GM12878 (cell line): ENCODE data around the gene SLC30A7. TPM values are rescaled to one million over a fixed set of nuclear protein-coding genes. Genes with fewer than 3 reads are reported as not detected.

ENCODE experiments used
- ATAC-seq: fragments of 200-7000 bp; cut with Tn5 transposase; 3 replicates; pipeline ENCODE4 v1.9.1; 2020; ENCODE audit warnings: mild to moderate bottlenecking, moderate library complexity
- BruUV-seq: library from RNA; stranded (reverse); fragments of 400-500 nt; replicated peaks from 2 replicates; lab custom pipeline; 2021; lab: Mats Ljungman, UMichigan
- CTCF ChIA-PET: fragments of 300-600 bp; sonication (Branson Sonifier 250); formaldehyde crosslinking; extraction: SDS; loops from one replicate; lab custom pipeline; 2021; ENCODE audit warnings: inconsistent platforms; lab: Yijun Ruan, JAX
- POLR2A ChIA-PET: fragments of 350-600 bp; formaldehyde crosslinking; extraction: SDS; loops from one replicate; lab custom pipeline; 2021; ENCODE audit warnings: inconsistent platforms; lab: Charles Lee
- RAD21 ChIA-PET: fragments of 300-600 bp; sonication (Branson Sonifier 250); formaldehyde crosslinking; loops from one replicate; lab custom pipeline; 2023; ENCODE audit warnings: antibody characterized with exemption; ENCODE audit not compliant: unreplicated experiment; lab: Charles Lee
- SMC1A ChIA-PET: fragments of 300-600 bp; sonication (Branson Sonifier 250); formaldehyde crosslinking; loops from one replicate; lab custom pipeline; 2023; ENCODE audit not compliant: unreplicated experiment, uncharacterized antibody; lab: Charles Lee
- DNase-seq: peaks from one replicate; pipeline ENCODE4 v3.0.0-alpha.2; 2011; ENCODE audit warnings: low read depth, low spot score
- FAIRE-seq: peaks from 3 replicates; lab custom pipeline; 2011; peaks lifted over from hg19 to GRCh38; lab: Jason Lieb, UNC
- H2AFZ ChIP-seq: 2 replicates; pipeline ENCODE4 v1.6.0; 2011; ENCODE audit warnings: low read depth, low read length, control low read depth; ENCODE audit not compliant: control insufficient read depth
- H3K27ac ChIP-seq: 2 replicates; pipeline ENCODE4 v1.5.1; 2011; ENCODE audit warnings: control low read depth; ENCODE audit not compliant: control insufficient read depth, insufficient read depth
- H3K27me3 ChIP-seq, 2 experiments: replicated peaks in 1 of 2; 2 replicates each; pipeline versions ENCODE4 v1.6.0 to v1.6.1; 2011; ENCODE audit warnings: low read length in 1 of 2; ENCODE audit not compliant: control insufficient read depth in 2 of 2, insufficient read depth in 2 of 2
- H3K36me3 ChIP-seq, 2 experiments: 2 replicates each; pipeline ENCODE4 v1.5.1; 2011; ENCODE audit warnings: low read length in 1 of 2; ENCODE audit not compliant: control insufficient read depth in 2 of 2, insufficient read depth in 2 of 2
- H3K4me1 ChIP-seq: 2 replicates; pipeline ENCODE4 v1.6.1; 2011; ENCODE audit warnings: mild to moderate bottlenecking, low read length, moderate library complexity, mixed read lengths; ENCODE audit not compliant: control insufficient read depth, insufficient read depth
- H3K4me2 ChIP-seq: 2 replicates; pipeline ENCODE4 v1.6.0; 2011; ENCODE audit warnings: control low read depth; ENCODE audit not compliant: control insufficient read depth, insufficient read depth
- H3K4me3 ChIP-seq: fragments of 200-600 bp; sonication (generic); 2 replicates; pipeline ENCODE4 v1.5.1; 2016
- H3K79me2 ChIP-seq: 2 replicates; pipeline ENCODE4 v1.6.0; 2011; ENCODE audit warnings: low read length; ENCODE audit not compliant: control insufficient read depth, insufficient read depth
- H3K9ac ChIP-seq: 2 replicates; pipeline ENCODE4 v1.8.0; 2011; ENCODE audit warnings: low read length, control low read depth, mixed read lengths; ENCODE audit not compliant: control insufficient read depth, insufficient read depth
- H3K9me3 ChIP-seq: replicated peaks from 3 replicates; pipeline ENCODE4 v1.5.1; 2011; ENCODE audit warnings: mild to moderate bottlenecking, low read length; ENCODE audit not compliant: control insufficient read depth, insufficient read depth
- H4K20me1 ChIP-seq: 2 replicates; pipeline ENCODE4 v1.6.0; 2011; ENCODE audit not compliant: control insufficient read depth, insufficient read depth
- CBX5 ChIP-seq: sonication (generic); IDR thresholded peaks from 2 replicates; pipeline ENCODE4 v1.6.1; 2016; ENCODE audit warnings: low read depth, moderate library complexity, mild to moderate bottlenecking, inconsistent platforms
- FOXK2 ChIP-seq: fragments of 450-650 bp; IDR thresholded peaks from 2 replicates; pipeline ENCODE4 v1.6.1; 2017; ENCODE audit warnings: mild to moderate bottlenecking, moderate library complexity
- HDAC6 ChIP-seq: fragments of 200-600 bp; sonication (generic); IDR thresholded peaks from one replicate; pipeline ENCODE4 v1.8.0; 2017; ENCODE audit warnings: antibody characterized with exemption; ENCODE audit not compliant: unreplicated experiment
- IRF4 ChIP-seq: IDR thresholded peaks from 2 replicates; pipeline ENCODE4 v1.6.1; 2011; ENCODE audit warnings: low read depth, low read length
- JUNB ChIP-seq: IDR thresholded peaks from 2 replicates; pipeline ENCODE4 v1.6.1; 2016; ENCODE audit warnings: antibody characterized with exemption, mild to moderate bottlenecking
- MAX ChIP-seq: IDR thresholded peaks from 2 replicates; pipeline ENCODE4 v1.6.1; 2012; ENCODE audit warnings: low read depth, low read length, improper control_type of control experiment
- MTA2 ChIP-seq: fragments of 450-650 bp; IDR thresholded peaks from 2 replicates; pipeline ENCODE4 v1.6.1; 2016; ENCODE audit warnings: low read depth, mild to moderate bottlenecking, moderate library complexity
- MXI1 ChIP-seq: fragments of 150-350 bp; IDR thresholded peaks from 2 replicates; pipeline ENCODE4 v1.6.1; 2011; ENCODE audit warnings: low read depth, mild to moderate bottlenecking, inconsistent platforms, low read length, improper control_type of control experiment
- NBN ChIP-seq: fragments of 450-650 bp; IDR thresholded peaks from 2 replicates; pipeline ENCODE4 v1.6.1; 2016
- PBX3 ChIP-seq: IDR thresholded peaks from 2 replicates; pipeline ENCODE4 v1.6.1; 2011; ENCODE audit warnings: mild to moderate bottlenecking, low read depth, low read length, moderate library complexity; ENCODE audit not compliant: insufficient replicate concordance
- PML ChIP-seq: IDR thresholded peaks from 2 replicates; pipeline ENCODE4 v1.6.1; 2012; ENCODE audit warnings: low read length, inconsistent platforms
- SMAD1 ChIP-seq: fragments of 450-650 bp; IDR thresholded peaks from 2 replicates; pipeline ENCODE4 v1.6.1; 2018; ENCODE audit warnings: mild to moderate bottlenecking, low read depth; ENCODE audit not compliant: partially characterized antibody
- SMC3 ChIP-seq: IDR thresholded peaks from 2 replicates; pipeline ENCODE4 v1.6.1; 2011; ENCODE audit warnings: low read length, improper control_type of control experiment, borderline replicate concordance
- SP1 ChIP-seq: IDR thresholded peaks from one replicate; pipeline ENCODE4 v1.6.1; 2011; ENCODE audit warnings: low read depth, low read length
- SUPT20H ChIP-seq: IDR thresholded peaks from 2 replicates; pipeline ENCODE4 v1.6.1; 2011; ENCODE audit warnings: low read depth, mild to moderate bottlenecking, low read length, moderate library complexity, borderline replicate concordance; ENCODE audit not compliant: control insufficient read depth
- YY1 ChIP-seq: IDR thresholded peaks from 2 replicates; pipeline ENCODE4 v1.6.1; 2011; ENCODE audit warnings: low read depth, mild to moderate bottlenecking, low read length
- ZSCAN29 ChIP-seq: fragments of 450-650 bp; IDR thresholded peaks from 2 replicates; pipeline ENCODE4 v1.6.1; 2017; ENCODE audit warnings: mild to moderate bottlenecking, moderate library complexity
- WGBS: methylation state at CpG from one replicate; pipeline ENCODE4 v1.1.6; 2016; ENCODE audit warnings: low lambda C conversion rate; ENCODE audit not compliant: insufficient replicate concordance, insufficient coverage; ENCODE audit errors: missing lambda C conversion rate; 5-methylcytosine and 5-hydroxymethylcytosine counted together
- in situ Hi-C: fragments of 300-500 bp; cut with MboI; formaldehyde crosslinking; loops from 9 replicates; pipeline ENCODE4 v1.14.3; 2018; ENCODE audit warnings: mixed read lengths
- intact Hi-C: fragments of 100-400 bp; cut with micrococcal nuclease; formaldehyde crosslinking; loops from one replicate; pipeline ENCODE4 v1.14.2; 2022; ENCODE audit not compliant: unreplicated experiment
- polyA plus RNA-seq, 11 experiments: library from polyadenylated mRNA; depleted of rRNA in 4 of 11; unstranded in 6 of 11; stranded (reverse) in 5 of 11; fragments of >200 nt; fragmentation: Nextera tagmentation in 4 of 11; fragmentation: Illumina TruSeq in 1 of 11; extraction: Ambion mirVana in 4 of 11; extraction: Trizol in 1 of 11; gene quantifications; 1 replicate in 1 of 11; 2 replicates in 10 of 11; pipeline versions ENCODE4 v1.2.1 to v1.2.3, GENCODE V29; 2011 to 2016; ENCODE audit warnings: inconsistent platforms in 2 of 11, missing spikeins in 2 of 11, low read depth in 1 of 11
- total RNA-seq, 4 experiments: library from RNA; depleted of rRNA in 3 of 4; stranded (reverse); fragments of >200 nt in 3 of 4; fragmentation: Illumina TruSeq in 1 of 4; extraction: Trizol in 1 of 4; gene quantifications; 2 replicates each; pipeline versions ENCODE4 v1.2.1 to v1.2.3, GENCODE V29; 2013 to 2021

SLC30A7 gene
- total and polyA plus RNA-seq, 10 of the 15 experiments (the other 5 are each of a cell fraction or from before 2014, with no cell fraction given) = 4.4 to 23.3 (median 16.9) TPM

- no peak for ATAC-seq
- no peak for DNase-seq
- no peak overlapping the region for H3K4me3 ChIP-seq
- no peak overlapping the region for H3K27ac ChIP-seq
- H3K9ac ChIP-seq = no peak overlapping the region
- no peaks in the 10 kb centered on the region for H3K36me3 ChIP-seq
- H3K9me3 ChIP-seq = peaks cover 2% of the 10 kb centered on the region; the same call in 2 of the 3 replicates
- no peak for FAIRE-seq
- H3K27me3 ChIP-seq = no peaks in the 10 kb centered on the region
- H3K4me2 ChIP-seq = no peak overlapping the region
- in situ Hi-C loops = no loop called here
- ChIA-PET RAD21 (no interaction called here), CTCF (interaction anchor here (0.6 kb wide), 1 partner anchor 173 kb away, joined by 3 read pairs; no protein-coding TSS in a partner anchor), SMC1A (interaction anchor here (0.9 to 1.6 kb wide), 4 partner anchors 10 to 258 kb away, joined by 3 to 7 read pairs (median 4); no protein-coding TSS in a partner anchor), POLR2A (no interaction called here)
- no TSS peak for BruUV-seq
- H4K20me1 ChIP-seq = no peaks in the 10 kb centered on the region
- peaks cover 48% of the 10 kb centered on the region for H3K79me2 ChIP-seq
- H2AFZ ChIP-seq = no peak overlapping the region
- WGBS = 99% methylated on average over 4 of the region's 4 CpGs
- intact Hi-C loops = no loop called here
- H3K4me1 ChIP-seq = peaks cover 18% of the 10 kb centered on the region
- TF ChIP-seq SMC3 = no peak
- TF ChIP-seq JUNB = no peak
- TF ChIP-seq MTA2 = no peak
- TF ChIP-seq ZSCAN29 = no peak
- no peak for TF ChIP-seq PML
- TF ChIP-seq FOXK2 = no peak
- TF ChIP-seq NBN = no peak
- TF ChIP-seq MXI1 = no peak
- TF ChIP-seq CBX5 = no peak
- TF ChIP-seq SUPT20H = no peak
- TF ChIP-seq YY1 = no peak
- no peak for TF ChIP-seq PBX3
- no peak for TF ChIP-seq IRF4
- no peak for TF ChIP-seq HDAC6
- no peak for TF ChIP-seq SMAD1
- TF ChIP-seq SP1 = no peak
- no peak for TF ChIP-seq MAX
Measured at GRCh38 chr1:101030881-101031280, 135.0 kb downstream of the SLC30A7 start.

Other genes starting within 250 kb of the SLC30A7 start
- 7.4 and 9.5 TPM in 2 replicates for gene VCAM1, start 176.3 kb upstream of the SLC30A7 start, total RNA-seq (2014; rRNA removed)
- 9.1 and 10.0 TPM in 2 replicates for gene VCAM1, start 176.3 kb upstream of the SLC30A7 start, total RNA-seq (2014; rRNA removed; fragmentation: Illumina TruSeq; extraction: Trizol)
- gene VCAM1, start 176.3 kb upstream of the SLC30A7 start, total RNA-seq (2021) = 5.9 and 6.1 TPM in 2 replicates
- 13.6 and 19.0 TPM in 2 replicates for gene VCAM1, start 176.3 kb upstream of the SLC30A7 start, polyA plus RNA-seq (2011; rRNA removed)
- 7.5 and 11.7 TPM in 2 replicates for gene VCAM1, start 176.3 kb upstream of the SLC30A7 start, polyA plus RNA-seq (2014; fragmentation: Illumina TruSeq; extraction: Trizol)
- gene VCAM1, start 176.3 kb upstream of the SLC30A7 start, polyA plus RNA-seq (2014; fragmentation: Nextera tagmentation; extraction: Ambion mirVana) = 1 to 10 TPM; 7.7 to 9.1 TPM
- 4.2 and 5.2 TPM in 2 replicates for gene VCAM1, start 176.3 kb upstream of the SLC30A7 start, polyA plus RNA-seq (2014; rRNA removed)
- gene VCAM1, start 176.3 kb upstream of the SLC30A7 start, polyA plus RNA-seq (2016; fragmentation: Nextera tagmentation; extraction: Ambion mirVana) = 1 to 10 TPM; 5.0 to 5.8 TPM
- 10.2 and 15.0 TPM in 2 replicates for gene EXTL2, start 1.2 kb upstream of the SLC30A7 start, total RNA-seq (2014; rRNA removed)
- gene EXTL2, start 1.2 kb upstream of the SLC30A7 start, total RNA-seq (2014; rRNA removed; fragmentation: Illumina TruSeq; extraction: Trizol) = 18.6 and 20.3 TPM in 2 replicates
- gene EXTL2, start 1.2 kb upstream of the SLC30A7 start, total RNA-seq (2021) = 11.6 and 12.6 TPM in 2 replicates
- 51.1 and 72.3 TPM in 2 replicates for gene EXTL2, start 1.2 kb upstream of the SLC30A7 start, polyA plus RNA-seq (2011; rRNA removed)
- 18.5 and 19.0 TPM in 2 replicates for gene EXTL2, start 1.2 kb upstream of the SLC30A7 start, polyA plus RNA-seq (2014; fragmentation: Illumina TruSeq; extraction: Trizol)
- gene EXTL2, start 1.2 kb upstream of the SLC30A7 start, polyA plus RNA-seq (2014; fragmentation: Nextera tagmentation; extraction: Ambion mirVana) = 10 to 100 TPM; 16.1 to 27.2 TPM
- 10.3 and 12.1 TPM in 2 replicates for gene EXTL2, start 1.2 kb upstream of the SLC30A7 start, polyA plus RNA-seq (2014; rRNA removed)
- 10 to 100 TPM; 15.4 to 16.3 TPM for gene EXTL2, start 1.2 kb upstream of the SLC30A7 start, polyA plus RNA-seq (2016; fragmentation: Nextera tagmentation; extraction: Ambion mirVana)
- 44.1 and 50.6 TPM in 2 replicates for gene DPH5, start 129.7 kb downstream of the SLC30A7 start, total RNA-seq (2014; rRNA removed)
- gene DPH5, start 129.7 kb downstream of the SLC30A7 start, total RNA-seq (2014; rRNA removed; fragmentation: Illumina TruSeq; extraction: Trizol) = 70.2 and 72.0 TPM in 2 replicates
- 59.8 and 60.7 TPM in 2 replicates for gene DPH5, start 129.7 kb downstream of the SLC30A7 start, total RNA-seq (2021)
- 95.5 and 118 TPM in 2 replicates for gene DPH5, start 129.7 kb downstream of the SLC30A7 start, polyA plus RNA-seq (2011; rRNA removed)
- 76.5 and 103 TPM in 2 replicates for gene DPH5, start 129.7 kb downstream of the SLC30A7 start, polyA plus RNA-seq (2014; fragmentation: Illumina TruSeq; extraction: Trizol)
- 10 to 100 TPM; 83.7 to 95.7 TPM for gene DPH5, start 129.7 kb downstream of the SLC30A7 start, polyA plus RNA-seq (2014; fragmentation: Nextera tagmentation; extraction: Ambion mirVana)
- gene DPH5, start 129.7 kb downstream of the SLC30A7 start, polyA plus RNA-seq (2014; rRNA removed) = 44.1 and 62.6 TPM in 2 replicates
- 10 to 100 TPM; 50.0 to 52.3 TPM for gene DPH5, start 129.7 kb downstream of the SLC30A7 start, polyA plus RNA-seq (2016; fragmentation: Nextera tagmentation; extraction: Ambion mirVana)